HEK293 (cell line): ENCODE results near the gene HNRNPC.

ENCODE experiments used
- CTCF ChIP-seq: fragments of 450-650 bp; formaldehyde crosslinking; IDR thresholded peaks from 2 replicates; pipeline ENCODE4 v1.5.1; 2016; ENCODE audit warnings: missing biosample characterization, missing genetic modification characterization
- GLIS2 ChIP-seq: fragments of 450-650 bp; formaldehyde crosslinking; IDR thresholded peaks from 2 replicates; pipeline ENCODE4 v1.5.1; 2016; ENCODE audit warnings: missing biosample characterization, missing genetic modification characterization
- KLF16 ChIP-seq: fragments of 450-650 bp; formaldehyde crosslinking; IDR thresholded peaks from 2 replicates; pipeline ENCODE4 v1.5.1; 2017; ENCODE audit warnings: missing biosample characterization, missing genetic modification characterization
- REST ChIP-seq: fragments of 450-650 bp; formaldehyde crosslinking; IDR thresholded peaks from 2 replicates; pipeline ENCODE4 v1.5.1; 2016; ENCODE audit warnings: missing biosample characterization, missing genetic modification characterization
- YY1 ChIP-seq: fragments of 450-650 bp; formaldehyde crosslinking; IDR thresholded peaks from 2 replicates; pipeline ENCODE4 v1.5.1; 2018; ENCODE audit warnings: missing biosample characterization, missing genetic modification characterization
- ZNF140 ChIP-seq: fragments of 450-650 bp; formaldehyde crosslinking; IDR thresholded peaks from 2 replicates; pipeline ENCODE4 v1.5.1; 2016; ENCODE audit warnings: missing biosample characterization, missing genetic modification characterization
- ZNF248 ChIP-seq: fragments of 450-650 bp; formaldehyde crosslinking; IDR thresholded peaks from 2 replicates; pipeline ENCODE4 v1.5.1; 2017; ENCODE audit warnings: missing biosample characterization, missing genetic modification characterization
- ZNF37A ChIP-seq: fragments of 450-650 bp; IDR thresholded peaks from 2 replicates; pipeline ENCODE4 v1.5.1; 2018; ENCODE audit warnings: missing biosample characterization, missing genetic modification characterization
- ZNF391 ChIP-seq: fragments of 450-650 bp; formaldehyde crosslinking; IDR thresholded peaks from 2 replicates; pipeline ENCODE4 v1.5.1; 2016; ENCODE audit warnings: low read depth, missing biosample characterization, missing genetic modification characterization, borderline replicate concordance
- ZNF610 ChIP-seq: fragments of 450-650 bp; formaldehyde crosslinking; IDR thresholded peaks from 2 replicates; pipeline ENCODE4 v1.5.1; 2016; ENCODE audit warnings: missing biosample characterization, missing genetic modification characterization, borderline replicate concordance
- ZNF704 ChIP-seq: fragments of 450-650 bp; formaldehyde crosslinking; IDR thresholded peaks from 2 replicates; pipeline ENCODE4 v1.5.1; 2016; ENCODE audit warnings: missing biosample characterization, missing genetic modification characterization
- ZNF768 ChIP-seq: fragments of 450-650 bp; formaldehyde crosslinking; IDR thresholded peaks from 2 replicates; pipeline ENCODE4 v1.5.1; 2018; ENCODE audit warnings: missing biosample characterization, mild to moderate bottlenecking, missing genetic modification characterization

- TF ChIP-seq CTCF (tag by site-specific recombination) (no peak), ZNF768 (tag by site-specific recombination) (no peak), GLIS2 (tag by site-specific recombination) (no peak), ZNF140 (tag by site-specific recombination) (no peak), KLF16 (tag by site-specific recombination) (no peak), REST (tag by site-specific recombination) (no peak), ZNF610 (no peak), ZNF704 (tag by site-specific recombination) (no peak), ZNF391 (tag by site-specific recombination) (no peak), ZNF248 (tag by site-specific recombination) (no peak), YY1 (tag by site-specific recombination) (no peak), ZNF37A (no peak)
Measured at GRCh38 chr14:21313512-21313911, 44.3 kb upstream of the HNRNPC start.
